ENCODE measurements around the gene PNMA6F.

PNMA6F gene

DNA sequence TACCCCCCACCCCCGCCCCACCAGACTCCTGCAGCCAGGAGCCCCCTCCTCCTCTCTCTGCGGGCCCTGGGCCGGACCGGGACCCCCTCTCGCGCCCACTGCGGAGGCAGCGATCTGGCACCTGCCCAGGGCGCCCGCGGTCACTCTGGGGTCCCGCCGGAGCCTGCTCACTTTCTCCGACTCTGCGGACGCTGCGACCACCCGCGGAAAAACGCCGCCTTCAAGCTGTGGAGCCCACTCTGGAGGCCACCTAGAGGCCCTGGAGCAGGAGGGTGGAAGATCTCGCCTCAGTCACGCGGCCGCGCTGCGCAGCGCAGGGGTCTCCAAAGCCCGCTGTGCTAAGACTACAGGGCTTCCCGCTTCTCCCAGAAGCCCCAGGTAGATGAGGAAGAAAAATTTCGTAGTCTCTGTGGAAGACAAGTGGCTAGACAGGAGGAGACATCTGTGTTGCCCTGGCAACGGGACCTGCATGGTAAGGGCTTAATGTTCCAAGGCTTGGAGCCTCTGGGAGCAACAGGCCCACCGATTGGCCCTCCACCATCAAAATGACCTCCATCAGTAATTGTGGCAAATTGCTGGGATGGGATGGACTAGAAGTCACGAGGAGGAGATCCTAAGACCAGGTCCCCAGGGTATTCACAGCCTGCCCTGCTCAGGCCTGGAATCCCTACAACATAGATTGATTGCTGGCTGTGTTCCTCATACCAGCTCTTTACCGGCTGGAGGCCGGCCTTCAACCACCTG, at the start of gene PNMA6F:
Gene PNMA6F (minus strand): TSS at position 387 of the 744 bp plus-strand sequence. CDS start 1,093 bp downstream, outside the sequence.
- no peak for DNase-seq

DNA sequence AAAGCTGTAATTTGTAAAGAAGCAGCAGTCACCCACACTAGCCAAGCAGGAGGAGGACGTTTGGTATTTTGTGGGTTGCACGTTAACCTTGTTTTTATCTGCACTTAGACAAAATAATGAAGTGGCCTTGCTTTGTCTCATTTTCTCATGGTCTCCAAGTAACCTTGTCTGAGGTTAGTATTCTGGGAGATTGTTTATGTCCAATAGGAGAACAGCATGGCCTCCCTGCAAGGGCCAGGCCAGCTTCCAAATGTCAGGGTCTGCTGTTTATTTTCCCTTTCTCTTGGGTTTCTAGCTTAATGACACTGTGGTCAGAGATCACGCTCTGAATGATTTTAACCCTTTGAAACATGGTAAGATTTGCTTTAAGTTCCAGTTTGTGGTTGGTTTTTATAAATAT, 49.7 kb upstream of the PNMA6F start:
- DNase-seq, result no peak

DNA sequence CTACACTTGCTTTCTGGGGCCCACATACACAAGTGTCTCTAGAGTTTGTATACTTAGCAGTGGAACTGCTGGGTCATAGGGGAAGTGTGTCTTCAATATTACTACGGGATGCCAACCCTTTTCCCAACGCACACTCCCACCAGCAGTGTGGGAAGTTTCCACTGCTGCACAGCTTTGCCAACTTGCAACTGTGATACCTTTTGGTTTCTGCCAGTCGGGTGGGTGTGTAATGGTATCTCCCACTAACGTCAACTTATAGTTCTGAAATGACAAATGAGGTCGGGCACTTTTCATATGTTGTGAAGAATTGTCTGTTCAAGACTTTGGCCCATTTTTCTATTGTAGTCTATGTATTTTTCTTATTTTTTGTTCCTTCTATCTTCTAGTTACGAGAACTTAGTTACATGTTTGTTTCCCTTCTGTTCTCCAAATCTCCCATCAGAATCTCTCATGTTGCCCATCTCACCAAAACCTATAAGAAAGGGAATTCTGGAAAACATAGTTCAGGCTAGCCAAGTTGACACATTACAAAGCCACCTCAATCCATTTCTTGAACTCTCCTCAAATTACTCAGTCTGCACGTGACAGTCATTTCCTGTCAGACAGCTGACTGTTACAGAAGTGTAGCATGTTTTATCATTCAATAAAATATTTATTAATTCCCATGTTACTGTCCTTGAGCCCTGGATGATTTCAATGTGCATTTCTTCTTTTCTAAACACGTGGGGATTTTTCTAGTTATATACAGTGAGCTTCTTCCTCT, 48.9 kb upstream of the PNMA6F start:
- DNase-seq, result no peak

DNA sequence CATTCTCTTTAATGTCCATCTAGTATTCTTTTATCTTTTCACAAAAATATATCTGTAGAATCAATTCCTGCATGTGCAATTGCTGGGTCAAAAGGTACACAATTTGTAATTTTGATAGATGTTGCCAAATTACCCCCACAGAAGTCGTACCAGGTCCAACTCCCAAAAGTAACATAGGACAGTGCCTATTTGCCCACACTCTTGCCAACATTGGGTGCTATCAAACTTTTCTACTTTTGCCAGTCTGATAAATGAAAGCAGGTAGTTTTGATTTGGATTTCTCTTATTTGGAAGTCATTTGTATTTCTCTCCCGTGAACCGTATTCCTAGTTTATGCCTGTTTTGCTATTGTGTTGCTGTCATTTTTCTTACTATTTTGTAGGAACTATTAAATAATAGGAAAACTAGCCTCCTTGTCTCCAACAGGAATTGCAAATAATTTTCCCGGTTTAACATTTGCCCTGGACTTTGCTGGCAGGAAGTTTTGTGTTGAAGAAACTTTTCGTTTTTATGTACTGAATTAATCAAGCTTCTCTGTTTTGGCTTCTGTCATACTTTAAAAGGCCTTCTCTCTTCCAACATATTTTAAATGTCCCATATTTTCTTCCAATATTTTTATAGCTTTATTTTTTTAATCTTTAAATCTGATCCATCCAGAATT, 45.4 kb upstream of the PNMA6F start:
- no peak for DNase-seq

DNA sequence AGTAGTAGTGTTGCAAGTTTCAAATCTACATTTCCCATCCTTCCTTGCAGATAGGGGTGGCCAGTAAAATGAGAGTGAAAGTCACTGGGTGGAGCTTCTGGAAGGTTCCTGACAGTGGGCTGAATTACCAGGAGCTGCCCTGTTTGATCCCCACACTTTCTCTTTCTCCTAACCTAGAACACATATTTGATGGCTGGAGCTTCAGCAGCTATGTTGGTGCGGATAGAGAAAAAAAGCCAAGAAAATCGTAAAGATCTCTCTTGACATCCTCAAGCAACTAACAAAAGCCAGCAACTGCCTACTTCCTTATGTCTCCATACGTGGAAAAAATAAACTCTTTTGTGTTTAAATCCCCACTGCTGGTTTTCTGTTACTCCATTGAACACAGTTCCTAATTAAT, 44.6 kb upstream of the PNMA6F start:
- no peak for DNase-seq

DNA sequence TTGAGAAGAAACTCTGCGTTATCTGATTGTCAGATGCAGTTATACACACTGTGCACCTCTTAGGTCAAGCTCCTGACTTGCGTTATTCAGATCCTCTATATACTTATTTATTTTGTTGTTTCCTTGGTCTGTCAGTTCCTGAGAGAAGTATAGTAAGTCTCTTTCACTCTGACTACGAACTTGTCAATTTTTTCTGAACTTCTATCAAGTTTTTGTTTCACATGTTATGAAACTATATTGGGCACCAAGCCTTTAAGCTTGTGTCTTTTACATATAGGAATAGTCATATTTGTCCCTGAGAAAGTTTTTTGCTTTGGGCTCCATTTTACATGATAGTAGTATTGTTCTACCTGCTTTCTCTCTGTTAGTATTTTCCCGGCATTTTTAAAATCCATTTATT, 44.1 kb upstream of the PNMA6F start:
- no peak for DNase-seq

DNA sequence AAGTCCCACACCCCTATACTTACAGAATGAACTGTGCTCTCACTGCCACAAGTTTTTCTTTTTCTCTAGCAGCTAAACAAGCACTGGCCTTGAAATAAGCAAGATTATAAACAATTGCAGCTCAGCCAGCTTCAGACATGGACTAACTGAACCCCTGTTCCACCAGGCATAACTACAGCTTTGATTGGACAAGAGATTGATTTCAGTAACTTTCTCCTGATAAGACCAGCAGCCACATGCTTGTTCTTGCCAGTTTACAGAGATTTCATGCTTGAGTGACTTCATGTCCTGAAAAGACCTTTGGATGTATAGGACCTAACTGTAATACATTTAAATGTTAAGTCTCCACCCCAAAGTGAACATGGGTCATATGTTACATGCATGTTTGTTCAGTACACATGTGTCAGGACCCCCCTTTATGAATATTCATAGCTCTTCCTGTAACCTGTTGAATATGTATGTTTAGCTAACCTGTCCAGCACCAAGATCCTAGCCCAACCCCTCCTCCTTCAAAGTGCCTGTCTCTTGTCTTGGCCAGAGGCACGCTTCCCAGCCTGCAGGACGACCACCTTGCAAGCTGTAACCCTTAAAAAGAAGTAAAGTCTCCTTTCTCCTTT, 40.3 kb upstream of the PNMA6F start:
- DNase-seq, result no peak

DNA sequence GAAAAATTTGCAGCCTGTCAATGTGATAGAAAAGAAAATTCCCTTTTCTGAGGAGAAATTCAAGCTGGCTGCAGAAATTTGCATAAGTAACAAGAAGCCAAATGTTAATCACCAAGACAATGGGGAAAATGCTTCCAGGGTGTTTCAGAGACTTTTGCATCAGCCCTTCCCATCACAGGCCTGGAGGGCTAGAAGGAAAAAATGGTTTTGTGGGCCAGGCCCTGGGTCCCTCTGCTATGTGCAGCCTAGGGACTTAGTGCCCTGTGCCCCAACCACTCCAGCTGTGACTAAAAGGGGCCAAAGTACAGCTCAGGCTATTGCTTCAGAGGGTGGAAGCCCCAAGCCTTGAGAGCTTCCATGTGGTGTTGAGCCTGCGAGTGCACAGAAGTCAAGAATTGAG, 36.3 kb upstream of the PNMA6F start:
- DNase-seq, result no peak

DNA sequence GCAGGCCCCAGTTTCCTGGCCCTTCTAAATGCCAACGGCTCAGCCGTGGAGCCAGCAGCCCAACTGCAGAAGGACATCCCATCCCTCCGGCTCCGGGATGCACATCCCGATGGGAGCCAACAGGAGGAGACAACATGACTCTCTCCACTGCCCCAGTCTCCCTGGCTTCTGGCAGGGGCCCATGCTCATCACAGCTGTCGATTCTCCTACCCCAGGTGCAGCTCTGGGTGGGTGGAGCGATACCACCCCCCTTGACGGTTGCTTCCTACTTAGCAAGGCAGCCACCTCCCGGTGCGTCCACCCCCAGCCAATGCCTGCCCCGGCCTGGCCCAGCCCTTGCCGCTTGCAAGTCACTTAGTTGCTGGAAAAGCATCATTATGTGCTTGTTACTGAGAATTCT, 31.8 kb upstream of the PNMA6F start:
- no peak for DNase-seq

DNA sequence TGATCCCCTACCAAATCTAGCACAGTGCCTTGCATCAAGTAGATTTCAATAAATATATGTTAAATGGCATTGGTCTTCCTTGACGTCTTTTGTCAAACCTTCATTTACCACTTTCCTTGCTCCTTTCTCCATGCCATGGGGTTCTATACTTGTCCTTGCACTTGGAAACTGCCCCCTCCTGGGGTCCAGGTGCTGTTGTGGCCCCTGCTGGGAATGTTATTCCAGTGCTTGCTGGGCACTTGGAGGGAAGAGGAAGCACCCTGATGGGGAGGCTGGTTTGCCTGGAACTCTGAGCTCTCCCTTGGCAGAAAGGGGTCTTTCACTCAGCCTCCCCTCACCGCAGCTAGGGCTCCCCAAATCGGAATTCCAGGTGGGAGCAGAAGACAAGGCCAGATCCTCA, 31.3 kb upstream of the PNMA6F start:
- no peak for DNase-seq

DNA sequence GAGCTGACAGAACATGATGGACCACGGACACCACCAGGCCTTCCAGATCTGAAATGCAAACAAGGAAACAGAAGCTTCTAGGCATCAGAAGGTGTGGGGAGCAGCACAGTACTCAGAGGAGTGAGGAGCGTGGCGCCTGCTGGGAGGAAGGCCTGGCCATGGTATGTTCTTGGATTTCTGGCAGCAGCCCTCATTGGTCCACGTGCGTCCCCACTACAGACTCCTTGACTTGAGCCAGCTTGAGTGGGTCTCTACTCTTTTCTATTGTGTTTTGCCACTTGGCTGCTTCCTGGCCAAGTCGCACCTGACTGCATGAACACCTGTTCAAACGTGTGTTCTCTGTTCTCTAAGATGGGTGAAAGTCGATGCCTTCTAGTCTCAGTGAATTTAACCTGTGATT, 30.4 kb upstream of the PNMA6F start:
- no peak for DNase-seq

DNA sequence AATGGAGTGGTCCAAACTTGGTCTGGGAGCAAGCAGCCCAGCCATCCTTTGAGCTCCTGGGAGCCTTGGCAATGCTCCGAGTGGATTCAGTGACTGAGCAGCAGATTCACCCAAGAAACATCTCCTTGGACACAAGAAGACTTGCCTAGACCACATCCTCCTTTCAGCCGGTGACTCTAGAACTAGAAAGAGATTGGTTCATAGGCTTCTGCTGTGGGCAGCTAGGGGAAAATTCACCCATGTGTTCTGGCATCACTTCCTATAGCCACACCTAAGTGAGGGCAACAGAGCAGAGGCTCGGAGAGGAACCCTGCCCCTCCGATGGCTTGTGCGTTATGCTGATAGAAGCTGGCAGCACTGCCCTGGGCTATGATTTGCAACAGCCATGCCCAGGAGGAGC, 28.4 kb upstream of the PNMA6F start:
- DNase-seq, result no peak

DNA sequence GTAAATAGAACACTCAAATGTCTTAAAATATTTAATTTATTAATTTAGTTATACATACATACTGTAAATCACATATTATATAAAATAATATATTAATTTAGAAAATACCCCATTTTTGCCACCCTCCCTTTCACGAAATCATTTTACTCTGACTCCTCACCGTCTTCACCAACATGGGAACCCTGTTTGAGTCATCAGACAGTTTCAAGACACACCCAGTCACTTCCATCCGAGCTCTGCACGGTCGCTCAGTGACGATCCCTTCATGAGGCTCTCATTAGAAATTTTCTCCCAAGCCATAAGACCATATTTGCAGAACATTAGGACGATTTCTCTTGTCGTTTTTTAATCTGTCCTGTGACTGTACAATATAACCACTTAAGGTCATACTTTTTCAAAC, 26.9 kb upstream of the PNMA6F start:
- DNase-seq, result no peak

DNA sequence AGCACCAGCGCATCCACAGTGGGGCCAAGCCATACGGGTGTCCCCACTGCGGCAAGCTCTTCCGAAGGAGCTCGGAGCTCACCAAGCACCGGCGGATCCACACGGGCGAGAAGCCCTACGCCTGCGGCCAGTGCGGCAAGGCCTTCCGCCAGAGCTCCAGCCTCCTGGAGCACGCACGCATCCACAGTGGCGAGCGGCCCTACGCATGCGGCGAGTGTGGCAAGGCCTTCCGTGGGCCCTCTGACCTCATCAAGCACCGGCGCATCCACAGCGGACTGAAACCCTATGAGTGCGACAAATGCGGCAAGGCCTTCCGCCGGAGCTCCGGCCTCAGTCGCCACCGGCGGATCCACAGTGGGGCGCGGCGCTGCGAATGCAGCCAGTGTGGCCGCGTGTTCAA, 26.0 kb upstream of the PNMA6F start:
- no peak for DNase-seq

DNA sequence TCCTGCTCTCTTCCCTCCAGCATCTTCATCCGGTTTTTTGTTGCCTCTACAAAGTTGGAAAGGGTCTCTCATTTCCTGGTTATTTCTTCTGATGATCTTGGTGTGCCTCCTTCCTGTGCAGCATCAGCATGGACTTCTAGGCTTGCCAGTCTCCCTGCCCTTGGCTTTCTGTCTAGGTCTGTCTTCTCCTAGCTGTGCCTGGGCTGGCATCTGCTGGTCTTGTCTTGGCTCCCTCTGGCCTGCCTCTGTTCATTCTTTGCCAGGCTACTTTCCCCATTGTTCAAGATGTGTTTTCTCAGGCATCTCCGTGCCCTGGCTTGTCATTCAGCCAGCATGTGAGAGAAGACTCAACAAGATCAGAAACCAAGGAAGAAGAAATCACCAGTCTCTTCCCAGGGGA, 22.1 kb upstream of the PNMA6F start:
- DNase-seq, result no peak

DNA sequence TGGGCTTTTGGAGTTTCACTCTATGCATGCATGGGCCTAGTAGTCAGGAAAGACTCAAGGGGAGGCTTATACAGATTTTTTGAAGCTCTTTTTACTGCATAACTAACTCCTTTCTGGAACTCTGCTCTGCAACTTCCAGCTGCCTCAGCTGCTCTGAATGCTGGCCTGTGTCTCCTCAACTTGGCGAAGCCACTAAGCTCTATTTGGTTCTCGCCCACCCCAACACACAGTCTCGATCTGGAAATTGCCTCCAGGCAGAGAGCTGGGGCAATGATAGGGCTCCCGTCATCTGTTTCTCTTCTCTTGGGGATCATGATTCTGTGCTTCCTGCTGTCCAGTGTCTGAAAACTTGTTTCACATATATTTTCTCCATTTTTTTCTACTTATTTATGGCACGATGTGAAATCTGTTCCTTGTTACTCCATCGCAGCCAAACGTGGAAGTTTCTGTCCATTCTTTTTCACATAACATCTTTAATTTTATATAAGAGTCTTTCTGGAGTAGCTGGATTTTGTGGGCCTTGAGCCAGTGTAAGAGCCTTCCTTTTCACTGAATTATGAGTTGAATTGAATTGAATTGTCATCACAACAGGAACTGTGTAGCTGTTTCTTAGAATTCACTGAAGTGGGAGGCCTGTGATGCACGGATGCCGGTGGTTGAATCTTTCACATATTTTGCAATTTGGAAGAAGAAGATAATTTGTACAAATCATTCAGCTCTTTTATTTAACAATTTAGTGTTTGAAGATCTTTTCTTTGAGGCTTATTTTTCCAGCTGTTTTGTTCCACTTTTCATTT, 21.4 kb upstream of the PNMA6F start:
- no peak for DNase-seq

DNA sequence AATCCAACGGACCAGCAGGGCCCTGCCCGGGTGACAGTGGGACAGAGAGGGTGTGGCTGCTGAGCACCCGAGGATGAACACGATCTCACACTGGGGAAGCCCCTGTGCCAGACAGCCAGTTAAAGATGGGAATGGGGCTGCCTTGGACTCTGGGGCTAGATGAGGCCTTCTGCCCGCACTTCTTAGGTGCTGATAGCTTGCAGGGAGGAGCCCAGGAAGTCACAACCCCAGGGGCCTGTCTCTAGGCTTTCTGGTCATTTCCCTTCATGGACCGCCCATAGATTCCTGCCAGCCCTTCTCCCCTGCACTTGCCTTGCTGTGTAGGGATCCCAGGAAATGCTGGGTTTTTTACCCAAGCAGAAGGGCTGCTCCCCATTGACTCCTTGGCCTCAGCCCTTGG, 18.5 kb upstream of the PNMA6F start:
- no peak for DNase-seq

DNA sequence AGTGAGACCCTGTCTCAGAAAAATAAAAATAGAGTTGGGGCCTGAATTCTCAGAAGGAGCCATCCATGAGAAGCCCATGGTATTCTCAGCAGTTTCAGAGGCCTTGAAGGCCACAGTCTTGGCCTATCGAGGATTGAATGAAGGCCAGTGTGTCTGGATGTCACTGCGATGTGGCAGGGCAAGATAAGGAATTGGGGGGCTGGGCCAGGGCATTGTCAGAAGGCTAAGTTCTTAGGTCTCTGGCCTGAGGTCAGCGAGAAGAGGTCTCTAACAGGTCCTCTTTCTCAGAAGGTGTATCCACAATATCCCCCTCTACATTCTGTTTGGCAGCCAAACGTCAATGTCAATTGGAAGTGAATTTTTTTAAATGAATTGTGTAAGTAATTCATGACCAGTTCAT, 18.1 kb upstream of the PNMA6F start:
- DNase-seq, result no peak

DNA sequence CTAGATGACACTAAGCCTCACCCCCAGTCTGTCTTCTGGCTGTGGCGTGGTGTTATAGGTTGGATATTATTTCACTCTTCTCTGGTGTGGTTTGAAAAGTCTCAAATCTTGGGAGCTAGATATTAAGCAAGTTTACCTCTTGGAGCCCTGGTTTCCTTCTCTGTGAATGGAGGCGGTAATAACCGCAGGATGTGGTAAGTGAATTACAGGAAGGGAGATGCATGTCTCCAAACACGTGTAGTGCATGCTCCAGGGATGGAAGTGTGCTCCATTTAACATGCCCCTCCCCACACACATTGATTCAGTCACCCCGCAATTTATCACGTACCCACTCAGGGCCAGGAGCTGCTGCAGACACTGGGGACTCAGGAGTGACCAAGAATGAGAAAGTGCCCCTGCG, 17.3 kb upstream of the PNMA6F start:
- no peak for DNase-seq

DNA sequence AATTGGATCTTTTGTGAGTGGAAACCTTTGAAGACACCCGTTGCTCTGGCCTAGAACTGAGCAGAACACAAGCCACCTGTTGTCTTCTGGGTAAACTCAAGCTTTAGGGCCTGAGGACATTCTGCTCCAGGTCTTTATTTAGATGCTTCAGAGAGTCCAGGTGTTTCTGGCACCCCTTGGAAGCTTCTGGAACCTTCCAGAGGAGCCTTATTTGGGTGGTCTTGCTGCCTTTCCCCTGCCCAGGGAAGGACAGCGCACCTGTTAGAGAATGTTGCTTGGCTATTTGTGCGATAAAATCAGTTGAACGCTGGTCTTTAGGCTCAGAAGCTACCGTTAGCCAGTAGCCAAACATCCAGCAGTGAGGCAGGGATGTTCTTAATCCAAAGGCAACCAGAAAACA, 15.4 kb upstream of the PNMA6F start:
- no peak for DNase-seq

DNA sequence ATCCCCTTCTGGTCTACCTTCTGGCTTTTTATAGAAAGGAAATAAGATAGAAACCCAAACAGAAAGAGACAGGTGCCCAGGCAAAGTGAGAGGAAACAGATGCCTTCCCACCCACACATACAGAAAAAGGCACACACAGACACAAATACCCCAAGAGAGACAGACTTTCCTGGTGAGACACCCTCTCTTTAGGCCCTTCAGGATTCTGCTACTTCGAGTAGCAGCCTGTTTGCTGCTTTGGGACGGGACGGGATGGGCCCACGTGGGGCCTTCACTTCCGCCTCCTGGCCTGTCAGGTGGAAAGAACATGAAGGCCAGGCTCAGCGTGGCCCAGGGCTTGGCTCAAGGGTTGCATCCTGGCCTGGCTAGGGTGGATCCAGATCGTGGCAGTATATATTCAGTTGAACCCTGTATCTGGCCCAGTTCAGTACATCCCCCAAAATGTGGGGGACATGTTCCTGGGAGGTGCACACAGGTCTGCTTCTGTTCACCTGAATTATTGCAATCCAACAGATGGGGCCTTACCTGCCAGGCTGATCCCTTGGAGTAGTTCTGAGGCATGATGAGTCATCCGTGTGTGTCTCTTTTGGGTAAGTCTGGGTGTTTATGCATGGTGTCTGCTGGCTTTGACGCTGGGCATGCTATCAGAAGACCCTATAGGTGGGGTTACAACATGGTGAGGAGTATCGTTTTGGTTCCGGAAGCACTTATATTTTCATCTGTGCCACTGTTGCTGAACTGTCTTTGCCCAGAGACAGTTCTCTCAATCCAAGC, 14.7 kb upstream of the PNMA6F start:
- no peak for DNase-seq

Measured in SIG-M5 (cell line).